ENCODE results near the gene LRRIQ1. TPM values are rescaled to one million over a fixed set of nuclear protein-coding genes. Genes with fewer than 3 reads are reported as not detected.
A peak's percentile ranks its signal among the peaks of the same experiment; 100 is the strongest.

LRRIQ1 gene
- total RNA-seq, 1 donor from 2014 or later, result 0.22 TPM

GRCh38 chr12:85277900-85278597, 241.9 kb downstream of the LRRIQ1 start:
- H3K27me3 ChIP-seq (ENCODE audit: low read depth), result peaks cover 100% of the 10 kb centered on the region
- no peak for DNase-seq
- intact Hi-C loops (cut with micrococcal nuclease), result no loop called here

GRCh38 chr12:85278598-85279448, 242.7 kb downstream of the LRRIQ1 start:
- H3K4me3 ChIP-seq, result peak overlapping the region; percentile 60
- TF ChIP-seq, protein P1, sequence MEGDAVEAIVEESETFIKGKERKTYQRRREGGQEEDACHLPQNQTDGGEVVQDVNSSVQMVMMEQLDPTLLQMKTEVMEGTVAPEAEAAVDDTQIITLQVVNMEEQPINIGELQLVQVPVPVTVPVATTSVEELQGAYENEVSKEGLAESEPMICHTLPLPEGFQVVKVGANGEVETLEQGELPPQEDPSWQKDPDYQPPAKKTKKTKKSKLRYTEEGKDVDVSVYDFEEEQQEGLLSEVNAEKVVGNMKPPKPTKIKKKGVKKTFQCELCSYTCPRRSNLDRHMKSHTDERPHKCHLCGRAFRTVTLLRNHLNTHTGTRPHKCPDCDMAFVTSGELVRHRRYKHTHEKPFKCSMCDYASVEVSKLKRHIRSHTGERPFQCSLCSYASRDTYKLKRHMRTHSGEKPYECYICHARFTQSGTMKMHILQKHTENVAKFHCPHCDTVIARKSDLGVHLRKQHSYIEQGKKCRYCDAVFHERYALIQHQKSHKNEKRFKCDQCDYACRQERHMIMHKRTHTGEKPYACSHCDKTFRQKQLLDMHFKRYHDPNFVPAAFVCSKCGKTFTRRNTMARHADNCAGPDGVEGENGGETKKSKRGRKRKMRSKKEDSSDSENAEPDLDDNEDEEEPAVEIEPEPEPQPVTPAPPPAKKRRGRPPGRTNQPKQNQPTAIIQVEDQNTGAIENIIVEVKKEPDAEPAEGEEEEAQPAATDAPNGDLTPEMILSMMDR (IDR thresholded peaks at IDR 0.05; ENCODE audit: borderline replicate concordance), result no peak
- no peaks in the 10 kb centered on the region for H3K36me3 ChIP-seq
- DNase-seq, result no peak
- H3K9me3 ChIP-seq (replicated peaks), result no peaks in the 10 kb centered on the region
- H3K27me3 ChIP-seq (ENCODE audit: low read depth), result peaks cover 100% of the 10 kb centered on the region
- H3K4me1 ChIP-seq, result peaks cover 26% of the 10 kb centered on the region
- intact Hi-C loops (cut with micrococcal nuclease), result no loop called here
- no peak overlapping the region for H3K27ac ChIP-seq (replicated peaks)

More at GRCh38 chr12:85277900-85278597, 241.9 kb downstream of the LRRIQ1 start:
- Histone ChIP-seq H3K27ac (replicated peaks) (no peak overlapping the region), H3K4me3 (no peak overlapping the region), H3K4me1 (peaks cover 32% of the 10 kb centered on the region), H3K9me3 (replicated peaks) (no peaks in the 10 kb centered on the region), H3K36me3 (no peaks in the 10 kb centered on the region)
- TF ChIP-seq, protein P1 (IDR thresholded peaks at IDR 0.05; ENCODE audit: borderline replicate concordance), result no peak

DNA sequence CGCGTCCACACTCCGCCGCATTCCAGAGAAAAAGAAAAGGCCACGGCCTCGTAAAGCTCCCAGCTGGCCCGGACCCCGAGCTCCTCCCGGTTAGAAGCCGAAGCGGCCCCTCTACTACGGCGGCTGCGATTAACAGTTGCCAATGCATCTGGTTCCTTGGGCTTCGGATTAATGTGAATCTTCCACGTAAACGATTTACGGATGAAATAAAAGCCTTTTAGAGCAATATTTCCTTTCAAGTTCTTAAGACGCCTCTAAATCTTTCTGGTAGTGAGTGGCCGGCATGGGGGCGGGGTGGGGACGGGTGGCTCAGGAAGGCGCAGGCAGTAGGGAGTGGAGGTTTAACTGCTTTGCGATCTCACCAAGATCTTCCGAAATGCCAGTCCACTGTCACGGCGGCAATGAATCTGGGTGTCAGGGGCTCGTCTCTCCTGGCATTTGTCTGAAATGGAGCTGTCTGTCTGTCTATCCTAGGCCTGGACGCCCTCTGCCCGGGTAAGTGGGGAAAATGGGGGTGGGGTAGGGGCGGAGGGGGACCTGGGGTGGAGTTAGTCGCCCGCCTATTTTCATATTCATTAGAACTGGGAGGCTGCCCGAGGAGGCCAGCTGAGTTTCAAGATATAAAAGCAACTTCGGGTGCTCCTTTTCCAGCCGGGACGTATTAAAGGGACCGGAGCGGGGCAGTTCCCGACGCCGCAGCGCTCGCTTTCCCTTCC, 243.5 kb downstream of the LRRIQ1 start:
- TF ChIP-seq, protein P1 (IDR thresholded peaks at IDR 0.05; ENCODE audit: borderline replicate concordance), result no peak
- Histone ChIP-seq H3K9me3 (replicated peaks) (no peaks in the 10 kb centered on the region), H3K27ac (replicated peaks) (no peak overlapping the region), H3K36me3 (no peaks in the 10 kb centered on the region), H3K27me3 (ENCODE audit: low read depth) (peaks cover 100% of the 10 kb centered on the region), H3K4me3 (peak overlapping the region; percentile 60), H3K4me1 (peaks cover 26% of the 10 kb centered on the region)
- peak; percentile 11 for DNase-seq
- intact Hi-C loops (cut with micrococcal nuclease), result no loop called here

- intact Hi-C loops (cut with micrococcal nuclease), result no loop called here
- H3K36me3 ChIP-seq, result no peaks in the 10 kb centered on the region
These were observed 244.2 kb downstream of the LRRIQ1 start, which contains the start of gene ALX1 for GRCh38 chr12:85280165-85280983. TSS of gene ALX1 (plus strand) at chr12:85280220. CDS start at chr12:85280262, 42 bp downstream.

More at GRCh38 chr12:85280165-85280983, 244.2 kb downstream of the LRRIQ1 start, which contains the start of gene ALX1:
- Histone ChIP-seq H3K27ac (replicated peaks) (no peak within 1 kb of the TSS), H3K4me3 (peak within 1 kb of the TSS; percentile 60), H3K9me3 (replicated peaks) (no peaks in the 10 kb centered on the region), H3K4me1 (peaks cover 26% of the 10 kb centered on the region), H3K27me3 (ENCODE audit: low read depth) (peaks cover 100% of the 10 kb centered on the region)
- TF ChIP-seq, protein P1 (IDR thresholded peaks at IDR 0.05; ENCODE audit: borderline replicate concordance), result no peak
- DNase-seq, result no peak
